Astrocyte of the spinal cord (primary cell): ENCODE measurements around the gene ADAMTS7.
"Not testable (repeated sequence)": the region's sequence is repeated elsewhere in the genome, so short reads cannot be mapped to it uniquely, and the experiment has no call there.

Source experiments
- DNase-seq: peaks from one replicate; pipeline ENCODE4 v3.0.0; 2011; ENCODE audit warnings: low read depth, low spot score
- H3K4me3 ChIP-seq: 2 replicates; pipeline ENCODE4 v1.5.1; 2011; ENCODE audit warnings: low read depth, mild to moderate bottlenecking, low read length, moderate library complexity
- in situ Hi-C: cut with HindIII; loops from 2 replicates; pipeline ENCODE4 v1.10.0; 2017; ENCODE audit warnings: low sequenced_read_pairs
- TF ChIP-seq, protein P1 (sequence below): IDR thresholded peaks from 2 replicates; pipeline ENCODE4 v1.5.1; 2012; ENCODE audit warnings: low read depth, mild to moderate bottlenecking, low read length, inconsistent platforms

ADAMTS7 gene

DNA sequence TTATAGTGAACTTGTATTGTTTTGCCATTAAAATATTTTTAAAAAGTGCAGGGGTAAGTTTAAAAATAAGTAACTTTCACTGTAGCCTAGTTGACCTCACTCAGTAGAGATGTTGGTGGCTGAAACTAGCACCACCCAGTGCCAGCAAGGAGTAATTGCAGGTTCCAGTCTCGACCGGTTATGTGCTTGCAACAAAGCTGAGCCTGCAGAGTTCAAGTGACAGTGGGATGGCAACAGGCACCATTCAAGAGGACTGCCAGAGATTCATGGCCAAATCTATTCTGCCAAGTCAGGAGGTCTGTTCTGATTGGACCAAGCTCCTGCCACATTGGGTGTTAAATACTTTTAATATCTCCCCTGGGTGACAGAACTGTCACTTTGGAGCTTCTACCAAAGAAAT is 2.7 kb downstream of the ADAMTS7 start:
- peak; percentile 27 for DNase-seq
- TF ChIP-seq, protein P1, sequence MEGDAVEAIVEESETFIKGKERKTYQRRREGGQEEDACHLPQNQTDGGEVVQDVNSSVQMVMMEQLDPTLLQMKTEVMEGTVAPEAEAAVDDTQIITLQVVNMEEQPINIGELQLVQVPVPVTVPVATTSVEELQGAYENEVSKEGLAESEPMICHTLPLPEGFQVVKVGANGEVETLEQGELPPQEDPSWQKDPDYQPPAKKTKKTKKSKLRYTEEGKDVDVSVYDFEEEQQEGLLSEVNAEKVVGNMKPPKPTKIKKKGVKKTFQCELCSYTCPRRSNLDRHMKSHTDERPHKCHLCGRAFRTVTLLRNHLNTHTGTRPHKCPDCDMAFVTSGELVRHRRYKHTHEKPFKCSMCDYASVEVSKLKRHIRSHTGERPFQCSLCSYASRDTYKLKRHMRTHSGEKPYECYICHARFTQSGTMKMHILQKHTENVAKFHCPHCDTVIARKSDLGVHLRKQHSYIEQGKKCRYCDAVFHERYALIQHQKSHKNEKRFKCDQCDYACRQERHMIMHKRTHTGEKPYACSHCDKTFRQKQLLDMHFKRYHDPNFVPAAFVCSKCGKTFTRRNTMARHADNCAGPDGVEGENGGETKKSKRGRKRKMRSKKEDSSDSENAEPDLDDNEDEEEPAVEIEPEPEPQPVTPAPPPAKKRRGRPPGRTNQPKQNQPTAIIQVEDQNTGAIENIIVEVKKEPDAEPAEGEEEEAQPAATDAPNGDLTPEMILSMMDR, result peak; percentile 46

DNA sequence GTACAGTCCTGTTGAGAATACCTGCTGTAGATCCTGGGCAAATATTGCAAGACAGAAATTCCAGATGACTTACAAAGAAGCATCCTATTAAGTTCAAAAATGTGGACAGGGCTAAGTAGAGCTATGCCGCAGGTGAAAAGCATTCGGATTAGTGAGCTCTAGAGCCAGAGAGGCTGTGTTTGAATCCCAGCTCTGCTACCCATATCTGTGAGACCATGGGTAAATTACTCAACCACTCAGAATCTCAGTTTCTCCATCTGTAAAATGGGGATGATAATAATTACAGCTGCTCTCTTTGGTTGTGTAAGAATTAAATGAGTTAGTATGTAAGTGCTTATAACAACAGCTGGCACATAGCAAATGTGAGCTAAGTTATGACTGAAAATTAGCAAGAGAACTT is 3.9 kb downstream of the ADAMTS7 start:
- TF ChIP-seq, protein P1, result no peak
- H3K4me3 ChIP-seq, result no peak overlapping the region
- no peak for DNase-seq
- in situ Hi-C loops, result no loop called here

More for the DNA sequence above, 2.7 kb downstream of the ADAMTS7 start:
- no peak overlapping the region for H3K4me3 ChIP-seq
- in situ Hi-C loops, result no loop called here

DNA sequence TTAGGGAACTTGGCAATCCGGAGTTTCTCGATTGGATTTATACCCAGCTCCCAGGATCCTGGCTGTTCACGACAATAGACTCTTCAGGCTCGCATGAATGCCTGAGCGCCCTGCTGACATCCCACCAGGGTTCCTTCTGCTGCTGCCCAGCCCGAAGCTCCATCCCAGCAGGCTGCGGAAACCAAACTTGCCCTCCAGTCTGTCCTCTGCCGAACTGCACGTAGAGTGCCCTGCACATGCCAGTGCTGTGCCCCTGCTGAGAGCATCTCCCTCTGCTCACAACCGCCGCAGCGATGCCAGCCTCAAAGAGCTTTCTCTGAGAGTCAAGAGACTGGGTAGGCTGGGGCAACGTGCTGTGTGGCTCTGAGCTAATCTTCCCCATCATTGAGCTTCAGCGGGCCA is 6.9 kb downstream of the ADAMTS7 start:
- H3K4me3 ChIP-seq, result no peak overlapping the region
- TF ChIP-seq, protein P1, result no peak
- DNase-seq, result no peak
- in situ Hi-C loops, result no loop called here

DNA sequence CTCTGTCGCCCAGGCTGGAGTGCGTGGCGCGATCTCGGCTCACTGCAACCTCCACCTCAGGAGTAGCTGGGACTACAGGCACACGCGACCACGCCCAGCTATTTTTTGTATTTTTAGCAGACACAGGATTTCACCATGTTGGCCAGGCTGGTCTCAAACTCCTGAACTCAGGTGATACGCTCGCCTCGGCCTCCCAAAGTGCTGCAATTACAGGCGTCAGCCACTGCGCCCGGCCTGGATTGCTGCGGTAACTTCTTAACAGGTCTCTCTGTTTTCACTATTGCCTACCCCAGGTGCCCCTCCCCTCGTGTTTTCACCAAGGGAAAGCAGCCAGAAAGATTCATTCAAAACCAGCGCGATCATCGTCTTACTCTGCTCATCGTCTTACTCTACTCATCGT is 10.5 kb downstream of the ADAMTS7 start:
- in situ Hi-C loops, result no loop called here
- no peak overlapping the region for H3K4me3 ChIP-seq
- TF ChIP-seq, protein P1, result no peak
- no peak for DNase-seq

DNA sequence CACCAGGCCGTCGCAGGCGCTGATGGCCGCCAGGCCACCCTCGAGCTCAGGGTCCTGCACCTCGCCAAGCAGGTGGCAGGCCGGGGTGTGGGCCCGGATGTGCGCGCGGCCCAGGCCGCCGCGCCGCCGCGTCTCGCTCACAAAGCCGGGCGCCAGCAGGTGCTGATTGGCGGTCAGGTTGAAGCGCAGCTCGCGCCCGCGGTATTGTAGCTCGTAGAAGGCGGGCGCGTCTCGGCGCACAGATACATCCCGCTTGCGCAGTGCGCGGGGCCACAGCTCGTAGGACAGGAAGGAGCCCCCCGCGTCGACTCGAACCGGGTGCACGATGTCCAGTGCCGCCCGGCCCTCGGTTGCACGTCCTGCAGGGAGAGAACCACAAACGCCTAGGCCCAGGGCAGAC is 11.1 kb downstream of the ADAMTS7 start:
- H3K4me3 ChIP-seq, result no peak overlapping the region
- TF ChIP-seq, protein P1, result no peak
- in situ Hi-C loops, result no loop called here
- DNase-seq, result no peak

DNA sequence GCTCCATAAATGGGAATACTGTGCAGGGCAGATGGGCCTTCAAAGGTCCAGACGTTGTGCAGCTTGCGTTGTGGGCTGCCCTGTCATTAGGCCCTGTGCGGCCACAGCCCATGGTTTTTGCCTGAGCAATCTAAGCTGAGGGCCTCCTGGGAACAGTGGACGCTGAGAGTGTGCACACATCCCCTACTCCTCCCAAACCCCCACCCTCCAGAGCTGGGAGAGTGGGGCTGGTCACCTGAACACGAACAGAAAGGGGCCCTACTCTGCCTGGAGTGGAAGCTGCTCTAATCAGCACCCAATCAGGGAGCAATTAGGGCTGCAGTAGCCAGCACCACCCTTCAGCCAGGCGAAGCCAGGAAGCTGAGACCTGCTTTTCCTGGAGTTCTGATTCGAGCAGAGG is 12.2 kb downstream of the ADAMTS7 start:
- H3K4me3 ChIP-seq, DNase-seq, in situ Hi-C loops: not testable (repeated sequence)

DNA sequence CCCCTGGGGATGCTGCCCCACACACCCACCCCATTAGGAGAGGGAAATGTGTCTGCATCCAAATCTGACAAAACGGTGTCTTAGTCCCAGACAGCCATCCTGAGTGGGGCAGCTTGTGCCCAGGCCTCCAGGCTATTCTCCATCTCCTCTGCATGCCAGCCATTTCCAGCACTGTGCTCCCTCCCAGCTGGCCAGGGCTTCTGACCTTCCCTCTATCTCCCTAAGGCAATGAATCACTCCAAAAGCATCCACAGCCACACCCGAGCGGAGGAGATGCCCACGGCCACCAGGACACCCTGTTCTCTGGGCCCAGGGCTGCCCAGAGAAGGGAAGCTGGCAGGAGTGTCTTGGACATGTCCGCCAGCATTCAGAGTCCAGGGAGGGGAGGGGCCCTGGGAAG is 12.9 kb downstream of the ADAMTS7 start:
- H3K4me3 ChIP-seq, in situ Hi-C loops, DNase-seq: not testable (repeated sequence)

DNA sequence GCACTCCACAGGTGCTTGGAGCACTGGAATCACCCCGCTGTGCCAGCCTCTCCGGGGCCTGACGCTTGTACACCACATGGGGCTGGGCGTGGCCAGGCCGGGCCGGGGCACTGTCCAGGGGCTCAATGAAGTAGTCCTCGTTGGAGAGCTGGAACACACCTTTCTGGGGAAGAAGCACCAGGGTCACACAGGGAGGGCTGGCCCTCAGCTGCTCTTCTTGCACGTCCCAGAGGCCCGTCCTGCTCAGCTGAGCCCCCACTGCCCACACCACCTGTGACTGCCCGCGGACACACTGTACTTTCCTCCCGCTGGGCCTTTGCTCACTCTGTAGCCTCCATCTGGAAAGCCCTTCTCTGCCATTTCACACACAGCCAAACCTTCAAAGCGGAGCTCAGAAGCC is 13.3 kb downstream of the ADAMTS7 start:
- DNase-seq, result no peak
- no peak overlapping the region for H3K4me3 ChIP-seq
- TF ChIP-seq, protein P1, result no peak
- in situ Hi-C loops, result no loop called here
